NCI-H2171 treated with DMSO at 0.1 percent for 48 hours (cell line): Measurements from ENCODE around the gene CCIN.
"Not testable (repeated sequence)": the region's sequence is repeated elsewhere in the genome, so short reads cannot be mapped to it uniquely, and the experiment has no call there.

Experiments used
- DNase-seq: peaks from one replicate; lab custom pipeline; 2025; lab: John Stamatoyannopoulos, UW

CCIN gene

GRCh38 chr9:36158917-36159316, 10.3 kb upstream of the CCIN start:
- DNase-seq = no peak

GRCh38 chr9:36159509-36159908, 9.7 kb upstream of the CCIN start:
- not testable (repeated sequence) for DNase-seq

DNA sequence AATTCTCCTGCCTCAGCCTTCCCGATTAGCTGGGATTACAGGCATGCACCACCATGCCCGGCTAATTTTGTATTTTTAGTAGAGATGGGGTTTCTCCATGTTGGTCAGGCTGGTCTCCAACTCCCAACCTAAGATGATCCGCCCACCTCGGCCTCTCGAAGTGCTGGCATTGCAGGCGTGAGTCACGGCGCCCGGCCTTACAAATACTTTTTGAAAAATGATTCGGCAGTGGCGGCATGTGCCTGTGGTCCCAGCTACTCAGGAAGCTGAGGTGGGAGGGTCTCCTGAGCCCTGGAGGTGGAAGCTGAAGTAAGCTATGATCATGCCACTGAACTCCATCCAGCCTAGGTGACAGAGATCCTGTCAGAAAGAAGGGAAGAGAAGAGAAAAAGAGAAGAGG, 9.1 kb upstream of the CCIN start:
- DNase-seq = not testable (repeated sequence)

DNA sequence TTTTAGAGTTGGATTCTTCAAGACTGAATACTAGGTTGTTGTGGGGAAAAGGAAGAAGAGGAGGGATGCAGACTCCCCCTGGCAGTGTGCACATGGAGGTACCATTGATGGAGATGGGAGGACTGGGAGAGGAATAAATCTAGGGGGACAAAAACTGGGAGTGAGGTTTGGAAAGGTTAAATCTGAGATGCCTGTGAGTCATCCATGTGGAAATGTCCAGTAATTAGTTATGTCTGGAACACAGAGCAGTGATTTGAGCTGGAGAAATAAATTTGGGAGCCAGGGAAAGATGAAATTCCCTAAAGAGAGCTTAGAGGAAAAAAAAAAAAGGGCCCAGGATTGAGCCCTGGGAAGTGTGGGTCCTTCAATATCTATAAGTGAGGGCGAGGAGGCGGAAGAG, 8.0 kb upstream of the CCIN start:
- DNase-seq = no peak

- DNase-seq = no peak
Measured at GRCh38 chr9:36162211-36162738, 6.9 kb upstream of the CCIN start.

DNA sequence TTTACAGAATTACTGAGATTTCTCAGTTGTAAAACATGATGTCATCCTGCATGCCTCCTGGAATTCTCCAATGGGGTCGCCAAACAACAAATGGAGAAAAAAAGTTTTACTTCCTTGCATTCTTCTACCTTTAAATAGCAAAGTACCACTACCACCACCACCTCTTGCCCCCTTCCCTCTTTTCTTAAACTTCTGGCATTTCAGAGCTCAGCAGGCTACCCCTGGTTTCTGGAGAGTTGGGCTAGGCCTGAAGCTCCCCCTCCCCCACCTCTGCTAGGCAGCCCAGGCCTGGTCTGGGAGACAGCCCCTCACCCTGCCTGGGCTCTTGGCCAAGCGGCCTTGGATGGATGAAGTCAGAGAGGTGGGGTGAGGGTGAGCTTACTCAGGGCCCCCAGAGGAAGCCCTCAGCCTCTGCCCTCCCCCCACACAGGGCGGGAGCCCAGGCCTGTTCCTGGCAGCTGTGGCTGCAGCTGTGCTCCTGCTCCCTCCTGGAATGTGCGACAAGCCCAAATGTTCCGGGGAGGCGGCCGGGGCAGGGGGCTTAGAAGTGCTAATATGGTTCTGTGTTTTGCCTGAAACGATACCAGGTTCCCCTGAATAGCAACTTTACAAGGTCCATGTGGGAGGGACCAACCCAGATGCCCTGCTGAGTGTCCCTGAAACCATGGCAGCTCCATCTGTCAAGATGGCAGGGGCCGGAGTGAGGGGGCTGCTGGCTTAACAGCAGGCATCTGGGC, 6.0 kb upstream of the CCIN start:
- no peak for DNase-seq

- DNase-seq = no peak
Measured at GRCh38 chr9:36163786-36164170, 5.4 kb upstream of the CCIN start.

- no peak for DNase-seq
Measured at GRCh38 chr9:36164372-36164771, 4.8 kb upstream of the CCIN start.

DNA sequence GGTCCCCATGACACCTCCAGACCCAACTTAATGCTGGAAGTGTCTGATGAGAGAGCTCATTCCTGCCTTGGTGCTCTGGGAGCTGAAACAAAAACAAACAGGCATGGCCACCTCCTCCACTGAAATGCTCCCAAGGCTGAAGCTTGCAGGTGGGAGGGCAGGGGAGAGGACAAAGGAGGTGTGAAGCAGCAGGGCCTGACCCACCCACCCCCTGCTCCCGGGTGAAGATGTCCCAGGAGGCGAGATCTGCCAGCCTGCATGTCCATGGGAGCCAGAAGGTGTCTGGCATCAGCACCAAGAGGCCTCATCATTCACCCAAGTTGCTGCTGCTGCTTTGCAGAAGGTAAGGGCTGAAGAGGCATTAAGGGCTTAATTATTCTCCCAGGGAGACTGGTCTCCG, 4.2 kb upstream of the CCIN start:
- DNase-seq = no peak

DNA sequence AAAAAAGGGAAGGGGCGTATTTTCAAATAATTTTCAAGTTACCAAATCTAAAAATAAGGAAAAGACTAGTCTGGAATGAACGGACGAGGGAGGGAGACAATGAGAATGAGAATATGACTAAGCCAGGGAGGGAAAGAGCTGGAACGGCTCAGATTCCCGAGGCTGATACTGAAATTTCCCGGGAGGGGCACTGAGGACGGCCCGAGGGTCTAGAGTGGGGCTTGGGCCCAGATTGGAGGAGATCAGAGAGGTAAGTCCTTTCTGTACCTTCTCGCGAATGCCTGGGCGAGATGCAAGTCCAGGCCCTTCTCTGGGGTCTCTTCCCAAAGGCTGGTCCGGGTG, 3.4 kb upstream of the CCIN start:
- no peak for DNase-seq

DNA sequence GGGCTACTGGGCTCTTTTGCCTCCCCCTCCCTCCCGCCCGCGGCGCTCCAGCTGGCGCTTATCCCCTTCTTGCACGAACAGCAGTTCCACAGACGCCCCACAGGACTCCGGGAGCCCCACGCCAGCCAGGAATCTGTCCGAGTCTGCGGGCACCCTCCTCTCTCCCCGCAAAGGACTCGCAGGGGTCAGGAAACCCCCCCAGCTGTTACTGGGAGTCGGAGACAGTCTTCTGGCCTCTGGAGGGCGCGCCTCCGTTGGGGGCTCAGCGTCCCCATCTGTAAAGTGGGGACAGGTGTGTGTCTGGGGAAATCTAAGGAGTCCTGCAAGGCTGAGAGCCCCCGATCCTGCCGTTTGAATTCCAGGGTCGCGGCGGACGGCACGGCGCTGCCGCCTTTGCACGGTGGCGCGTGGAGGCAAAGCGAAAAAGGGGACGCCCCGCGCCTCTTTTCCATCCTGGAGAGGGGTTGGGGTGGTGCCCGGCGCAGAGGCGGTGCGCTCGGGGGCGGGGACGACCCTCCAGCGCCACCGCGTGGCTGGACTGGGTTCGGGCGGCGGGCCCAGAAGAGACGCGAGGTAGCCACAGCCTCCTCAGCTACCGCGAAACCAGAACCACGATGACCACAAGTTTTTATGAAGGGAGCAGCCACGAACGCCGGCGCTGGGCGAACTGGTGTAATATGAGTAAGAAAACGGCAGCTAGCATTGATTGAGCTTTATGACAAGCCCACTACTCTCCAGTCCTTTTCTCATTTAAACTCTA, 2.8 kb upstream of the CCIN start:
- peak; percentile 46 for DNase-seq

DNA sequence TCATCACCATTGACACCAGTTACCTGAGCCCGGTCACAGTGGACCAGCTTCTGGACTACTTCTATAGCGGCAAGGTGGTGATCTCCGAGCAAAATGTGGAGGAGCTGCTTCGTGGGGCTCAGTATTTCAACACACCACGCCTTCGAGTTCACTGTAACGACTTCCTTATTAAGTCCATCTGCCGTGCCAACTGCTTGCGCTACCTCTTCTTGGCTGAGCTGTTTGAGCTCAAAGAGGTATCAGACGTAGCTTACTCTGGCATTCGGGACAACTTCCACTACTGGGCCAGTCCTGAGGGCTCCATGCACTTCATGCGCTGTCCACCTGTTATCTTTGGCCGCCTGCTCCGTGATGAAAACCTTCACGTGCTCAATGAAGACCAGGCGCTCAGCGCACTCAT, 520 bp downstream of the CCIN start:
- no peak for DNase-seq

DNA sequence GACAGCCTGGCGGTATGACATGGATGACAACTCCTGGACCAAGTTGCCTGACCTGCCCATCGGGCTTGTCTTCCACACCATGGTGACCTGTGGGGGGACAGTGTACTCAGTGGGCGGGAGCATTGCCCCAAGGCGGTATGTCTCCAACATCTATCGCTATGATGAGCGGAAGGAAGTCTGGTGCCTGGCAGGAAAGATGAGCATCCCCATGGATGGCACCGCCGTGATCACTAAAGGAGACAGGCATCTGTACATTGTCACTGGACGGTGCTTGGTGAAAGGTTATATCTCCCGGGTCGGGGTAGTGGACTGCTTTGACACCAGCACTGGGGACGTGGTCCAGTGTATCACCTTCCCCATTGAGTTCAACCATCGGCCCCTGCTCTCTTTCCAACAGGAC, 1.3 kb downstream of the CCIN start:
- DNase-seq = no peak

DNA sequence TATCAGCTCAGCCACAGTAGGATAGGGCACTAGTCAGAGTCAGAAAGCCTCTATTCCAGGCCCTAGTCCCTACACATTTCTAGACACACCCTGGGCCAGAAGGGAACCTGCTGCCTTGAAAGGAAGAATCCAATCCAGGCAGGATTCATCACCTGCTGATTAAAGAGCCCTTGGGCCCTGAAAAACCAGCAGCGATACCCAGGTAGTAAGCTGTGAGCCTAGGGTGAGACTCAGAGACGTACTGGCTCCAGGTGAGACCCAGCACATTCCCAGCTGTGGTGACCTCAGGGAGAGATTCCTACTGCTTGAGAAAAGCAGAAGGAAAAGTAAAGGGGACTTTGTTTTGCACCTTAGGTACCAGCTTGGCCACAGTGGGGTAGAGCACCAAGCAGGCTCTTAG, 4.7 kb downstream of the CCIN start:
- DNase-seq = no peak

DNA sequence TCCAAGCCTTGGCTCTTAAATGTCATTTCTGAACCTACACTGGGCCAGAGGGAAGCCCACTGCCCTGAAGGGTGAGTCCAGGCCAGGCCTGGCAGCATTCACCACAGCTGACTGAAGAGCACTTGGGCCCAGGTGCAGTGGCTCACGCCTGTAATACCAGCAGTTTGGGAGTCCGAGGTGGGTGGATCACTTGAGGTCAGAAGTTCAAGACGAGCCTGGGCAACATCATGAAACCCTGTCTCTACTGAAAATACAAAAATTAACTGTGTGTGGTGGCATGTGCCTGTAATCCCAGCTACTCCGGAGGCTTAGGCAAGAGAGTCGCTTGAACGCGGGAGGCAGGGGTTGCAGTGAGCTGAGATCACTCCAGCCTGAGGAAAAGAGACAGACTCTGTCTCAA, 5.1 kb downstream of the CCIN start:
- no peak for DNase-seq

- no peak for DNase-seq
Measured at GRCh38 chr9:36174731-36175130, 5.5 kb downstream of the CCIN start.

DNA sequence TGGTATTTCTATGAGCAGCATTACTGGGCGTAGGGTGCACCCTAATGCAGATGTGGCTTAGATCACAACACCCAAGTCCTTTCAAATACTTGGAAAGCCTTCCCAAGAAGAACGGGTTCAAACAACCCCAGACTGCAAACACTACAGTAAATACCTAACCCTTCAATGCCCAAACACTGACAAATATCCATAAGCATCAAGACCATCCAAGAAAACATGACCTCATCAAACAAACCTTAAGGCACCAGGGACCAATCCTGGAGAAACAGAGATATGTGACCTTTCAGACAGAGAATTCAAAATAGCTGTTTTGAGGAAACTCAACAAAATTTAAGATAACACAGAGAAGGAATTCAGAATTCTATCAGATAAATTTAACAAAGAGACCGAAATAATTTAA, 6.0 kb downstream of the CCIN start:
- not testable (repeated sequence) for DNase-seq

DNA sequence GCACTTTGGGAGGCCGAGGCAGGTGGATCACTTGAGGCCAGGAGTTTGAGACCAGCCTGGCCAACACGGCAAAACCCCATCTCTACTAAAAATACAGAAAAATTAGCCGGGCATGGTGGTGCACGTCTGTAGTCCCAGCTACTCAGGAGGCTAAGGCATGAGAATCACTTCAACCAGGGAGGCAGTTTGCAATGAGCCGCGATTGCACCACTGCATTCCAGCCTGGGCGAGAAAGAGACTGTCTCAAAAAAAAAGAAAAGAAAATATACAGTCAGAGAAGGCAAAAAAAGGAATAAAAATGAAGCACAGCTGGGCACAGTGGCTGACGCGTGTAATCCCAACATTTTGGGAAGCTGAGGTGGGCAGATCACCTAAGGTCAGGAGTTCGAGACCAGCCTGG, 7.3 kb downstream of the CCIN start:
- DNase-seq = not testable (repeated sequence)

GRCh38 chr9:36177571-36177970, 8.4 kb downstream of the CCIN start:
- no peak for DNase-seq

DNA sequence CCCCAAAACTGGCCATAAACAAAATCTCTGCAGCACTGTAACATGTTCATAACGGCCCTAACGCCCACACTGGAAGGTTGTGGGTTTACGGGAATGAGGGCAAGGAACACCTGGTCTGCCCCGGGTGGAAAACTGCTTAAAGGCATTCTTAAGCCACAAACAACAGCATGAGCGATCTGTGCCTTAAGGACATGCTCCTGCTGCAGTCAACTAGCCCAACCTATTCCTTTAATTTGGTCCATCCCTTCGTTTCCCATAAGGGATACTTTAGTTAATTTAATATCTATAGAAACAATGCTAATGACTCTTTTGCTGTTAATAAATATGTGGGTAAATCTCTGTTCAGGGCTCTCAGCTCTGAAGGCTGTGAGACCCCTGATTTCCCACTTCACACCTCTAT, 11.1 kb downstream of the CCIN start:
- not testable (repeated sequence) for DNase-seq

DNA sequence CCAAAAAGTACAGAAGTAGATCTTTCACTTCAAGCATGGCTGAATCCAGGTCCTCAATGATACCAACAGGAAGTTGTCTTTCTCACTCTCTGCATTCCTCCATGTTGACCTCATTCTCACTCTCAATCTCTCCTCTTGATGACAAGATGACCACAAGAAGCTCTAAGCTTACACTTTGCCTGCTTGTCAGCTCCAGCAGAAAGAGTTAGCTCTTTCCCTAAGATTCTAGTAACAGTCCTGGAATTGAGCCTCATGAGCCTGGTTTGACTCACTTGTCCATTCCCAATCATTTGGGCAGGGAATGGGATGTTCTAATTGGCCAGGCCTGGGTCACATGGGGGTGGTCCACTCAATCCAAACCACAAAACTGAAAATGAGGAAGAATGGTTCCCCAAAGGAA, 18.2 kb downstream of the CCIN start:
- no peak for DNase-seq

GRCh38 chr9:36188212-36188611, 19.0 kb downstream of the CCIN start:
- no peak for DNase-seq

DNA sequence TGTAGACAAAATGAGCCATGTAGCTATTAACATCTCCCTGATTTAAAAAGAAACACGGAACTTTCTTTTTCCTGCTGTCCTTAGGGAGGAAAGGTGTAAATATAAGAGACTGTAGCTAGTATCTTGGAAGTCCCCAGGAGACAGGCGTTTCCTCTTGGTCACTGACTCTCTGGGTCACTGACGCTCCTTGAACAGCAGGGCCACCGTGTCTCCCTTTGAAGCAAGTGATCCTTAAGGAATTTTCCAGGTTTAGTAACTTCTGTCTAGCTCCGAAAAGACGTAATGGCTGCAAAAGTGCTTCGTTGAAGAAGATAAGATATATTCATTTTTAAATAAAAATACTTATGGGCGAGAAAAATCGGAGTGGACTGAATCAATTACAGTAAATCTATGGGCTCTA, 20.8 kb downstream of the CCIN start:
- no peak for DNase-seq
